Bronchial epithelial cell (primary cell): ENCODE measurements around the gene DCDC2. TPM values are rescaled to one million over a fixed set of nuclear protein-coding genes. Genes with fewer than 3 reads are reported as not detected.
"Not testable (repeated sequence)": the region's sequence is repeated elsewhere in the genome, so short reads cannot be mapped to it uniquely, and the experiment has no call there.

Experiments
- DNase-seq: peaks from one replicate; pipeline ENCODE4 v3.0.0-alpha.2; 2010; ENCODE audit warnings: low read depth
- FAIRE-seq: peaks from 2 replicates; lab custom pipeline; 2011; peaks lifted over from hg19 to GRCh38; lab: Jason Lieb, UNC
- H3K27me3 ChIP-seq: 2 replicates; pipeline ENCODE4 v1.5.1; 2011; ENCODE audit warnings: low read length; ENCODE audit not compliant: control insufficient read depth, insufficient read depth
- H3K36me3 ChIP-seq: 2 replicates; pipeline ENCODE4 v1.5.1; 2011; ENCODE audit warnings: low read length; ENCODE audit not compliant: control insufficient read depth, insufficient read depth
- H3K4me3 ChIP-seq: 2 replicates; pipeline ENCODE4 v1.5.1; 2011; ENCODE audit warnings: mild to moderate bottlenecking, low read depth, low read length, control low read depth
- CTCF ChIP-seq: IDR thresholded peaks from 2 replicates; pipeline ENCODE4 v1.5.1; 2011; ENCODE audit warnings: mild to moderate bottlenecking, moderate library complexity, low read length, control low read depth, inconsistent platforms; ENCODE audit not compliant: insufficient read depth, severe bottlenecking
- total RNA-seq: library from RNA; depleted of rRNA; stranded (reverse); fragments of >200 nt; gene quantifications from 2 replicates; pipeline ENCODE4 v1.2.1, GENCODE V29; 2014

Gene DCDC2
- total RNA-seq, 1 donor from 2014 or later = under 0.01 TPM

- Histone ChIP-seq H3K4me3 (no peak overlapping the region), H3K36me3 (no peaks in the 10 kb centered on the region), H3K27me3 (no peaks in the 10 kb centered on the region)
- DNase-seq (no peak), FAIRE-seq (no peak)
- TF ChIP-seq CTCF = no peak
Observed at GRCh38 chr6:24391208-24391607, 33.3 kb upstream of the DCDC2 start.

- Histone ChIP-seq H3K36me3 (no peaks in the 10 kb centered on the region), H3K27me3 (no peaks in the 10 kb centered on the region), H3K4me3 (no peak overlapping the region)
- no peak for FAIRE-seq
- TF ChIP-seq CTCF = no peak
- DNase-seq = peak; percentile 72
Observed at GRCh38 chr6:24387818-24388217, 30.0 kb upstream of the DCDC2 start.

DNA sequence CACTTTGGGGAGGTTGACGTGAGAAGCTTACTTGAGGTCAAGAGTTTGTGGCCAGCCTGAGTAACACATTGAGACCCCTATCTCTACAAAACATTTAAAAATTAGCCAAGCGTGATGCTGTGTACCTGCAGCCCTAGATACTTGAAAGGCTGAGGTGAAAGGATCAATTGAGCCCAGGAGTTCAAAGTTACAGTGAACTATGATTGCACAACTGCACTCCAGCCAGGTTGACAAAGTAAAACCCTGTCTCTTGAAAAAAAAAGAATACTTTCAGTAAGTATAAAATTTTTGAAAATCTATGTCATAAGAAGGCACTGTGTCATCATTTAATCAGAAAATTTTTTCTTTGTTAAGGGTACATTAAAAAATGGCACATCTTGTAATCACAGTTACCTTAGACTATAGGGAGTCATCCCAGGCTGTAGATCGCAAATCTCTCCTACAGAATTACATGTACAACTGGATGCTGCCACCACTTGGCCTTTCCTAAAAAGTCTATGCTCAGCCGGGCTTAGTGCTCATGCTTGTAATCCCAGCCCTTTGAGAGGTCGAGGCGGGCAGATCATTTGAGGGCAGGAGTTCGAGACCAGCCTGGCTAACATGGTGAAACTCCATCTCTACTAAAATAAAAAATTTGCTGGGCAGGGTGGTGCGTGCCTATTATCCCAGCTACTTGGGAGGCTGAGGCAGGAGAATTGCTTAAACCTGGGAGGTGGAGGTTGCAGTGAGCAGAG is 27.8 kb upstream of the DCDC2 start:
- no peak for TF ChIP-seq CTCF
- DNase-seq (no peak), FAIRE-seq (no peak)
- Histone ChIP-seq H3K36me3 (no peaks in the 10 kb centered on the region), H3K4me3 (no peak overlapping the region), H3K27me3 (no peaks in the 10 kb centered on the region)

DNA sequence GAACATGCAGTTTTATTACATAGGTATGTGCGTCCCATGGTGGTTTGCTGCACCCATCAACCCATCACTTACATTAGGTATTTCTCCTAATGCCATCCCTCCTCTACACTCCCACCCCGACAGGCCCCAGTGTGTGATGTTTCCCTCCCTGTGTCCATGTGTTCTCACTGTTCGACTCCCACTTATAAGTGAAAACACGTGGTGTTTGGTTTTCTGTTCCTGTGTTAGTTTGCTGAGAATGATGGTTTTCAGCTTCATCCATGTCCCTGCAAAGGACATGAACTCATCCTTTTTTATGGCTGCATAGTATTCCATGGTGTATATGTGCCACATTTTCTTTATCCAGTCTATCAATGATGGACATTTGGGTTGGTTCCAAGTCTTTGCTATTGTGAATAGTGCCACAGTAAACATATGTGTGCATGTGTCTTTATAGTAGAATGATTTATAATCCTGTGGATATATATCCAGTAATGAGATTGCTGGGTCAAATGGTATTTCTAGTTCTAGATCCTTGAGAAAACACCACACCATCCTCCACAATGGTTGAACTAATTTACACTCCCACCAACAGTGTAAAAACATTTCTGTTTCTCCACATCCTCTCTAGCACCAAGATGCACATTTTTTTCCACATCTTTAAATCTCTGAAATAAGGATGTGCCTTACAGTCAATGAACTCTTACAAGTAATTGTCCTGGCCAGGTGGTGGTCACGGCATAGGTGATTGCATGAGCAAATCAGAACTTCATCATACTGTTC is 26.7 kb upstream of the DCDC2 start:
- not testable (repeated sequence) for H3K4me3 ChIP-seq, H3K27me3 ChIP-seq, FAIRE-seq, DNase-seq, H3K36me3 ChIP-seq

DNA sequence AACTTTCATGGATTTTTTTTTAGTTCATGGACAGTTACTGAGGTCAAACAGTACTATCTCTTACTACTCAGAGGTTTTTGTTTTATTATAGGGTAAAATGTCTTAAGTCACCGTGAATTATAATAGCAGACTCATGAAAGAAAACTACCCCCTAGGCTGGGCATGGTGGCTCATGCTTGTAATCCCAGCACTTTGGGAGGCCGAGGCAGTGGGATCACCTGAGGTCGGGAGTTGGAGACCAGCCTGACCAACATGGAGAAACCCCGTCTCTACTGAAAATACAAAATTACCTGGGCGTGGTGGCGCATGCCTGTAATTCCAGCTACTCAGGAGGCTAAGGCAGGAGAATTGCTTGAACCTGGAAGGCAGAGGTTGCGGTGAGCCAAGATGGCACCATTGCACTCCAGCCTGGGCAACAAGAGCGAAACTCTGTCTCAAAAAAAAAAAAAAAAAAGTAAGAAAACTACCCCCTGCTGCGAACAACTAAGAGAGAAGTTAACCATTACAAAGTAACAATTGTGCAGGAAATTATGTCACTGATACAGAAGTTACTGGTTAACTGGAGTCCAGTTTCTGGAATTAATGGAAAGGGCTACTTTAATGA is 25.1 kb upstream of the DCDC2 start:
- FAIRE-seq, H3K4me3 ChIP-seq, DNase-seq, H3K27me3 ChIP-seq, H3K36me3 ChIP-seq: not testable (repeated sequence)

DNA sequence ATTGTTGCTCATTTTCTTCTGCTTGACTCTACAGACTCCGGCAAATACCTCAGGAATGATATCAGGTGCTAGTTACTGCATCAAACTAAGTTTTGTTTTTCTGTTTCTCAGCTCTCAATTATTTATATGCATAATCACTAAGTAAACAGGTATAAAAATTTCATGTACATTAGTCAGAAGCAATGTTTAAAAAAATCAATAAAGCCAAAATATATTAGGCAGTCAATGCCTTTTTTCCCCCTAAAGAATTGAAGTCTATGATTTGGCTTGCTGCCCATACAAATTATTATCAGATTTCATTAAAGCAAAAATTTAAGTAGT is 24.3 kb upstream of the DCDC2 start:
- no peak for TF ChIP-seq CTCF
- Histone ChIP-seq H3K4me3 (no peak overlapping the region), H3K36me3 (no peaks in the 10 kb centered on the region), H3K27me3 (no peaks in the 10 kb centered on the region)
- no peak for DNase-seq
- no peak for FAIRE-seq
